NK-92 (cell line): ENCODE measurements around the gene FASTKD3.

ENCODE experiments used
- DNase-seq: peaks from one replicate; lab custom pipeline; 2025; ENCODE audit not compliant: unreplicated experiment; lab: John Stamatoyannopoulos, UW

FASTKD3 gene

DNA sequence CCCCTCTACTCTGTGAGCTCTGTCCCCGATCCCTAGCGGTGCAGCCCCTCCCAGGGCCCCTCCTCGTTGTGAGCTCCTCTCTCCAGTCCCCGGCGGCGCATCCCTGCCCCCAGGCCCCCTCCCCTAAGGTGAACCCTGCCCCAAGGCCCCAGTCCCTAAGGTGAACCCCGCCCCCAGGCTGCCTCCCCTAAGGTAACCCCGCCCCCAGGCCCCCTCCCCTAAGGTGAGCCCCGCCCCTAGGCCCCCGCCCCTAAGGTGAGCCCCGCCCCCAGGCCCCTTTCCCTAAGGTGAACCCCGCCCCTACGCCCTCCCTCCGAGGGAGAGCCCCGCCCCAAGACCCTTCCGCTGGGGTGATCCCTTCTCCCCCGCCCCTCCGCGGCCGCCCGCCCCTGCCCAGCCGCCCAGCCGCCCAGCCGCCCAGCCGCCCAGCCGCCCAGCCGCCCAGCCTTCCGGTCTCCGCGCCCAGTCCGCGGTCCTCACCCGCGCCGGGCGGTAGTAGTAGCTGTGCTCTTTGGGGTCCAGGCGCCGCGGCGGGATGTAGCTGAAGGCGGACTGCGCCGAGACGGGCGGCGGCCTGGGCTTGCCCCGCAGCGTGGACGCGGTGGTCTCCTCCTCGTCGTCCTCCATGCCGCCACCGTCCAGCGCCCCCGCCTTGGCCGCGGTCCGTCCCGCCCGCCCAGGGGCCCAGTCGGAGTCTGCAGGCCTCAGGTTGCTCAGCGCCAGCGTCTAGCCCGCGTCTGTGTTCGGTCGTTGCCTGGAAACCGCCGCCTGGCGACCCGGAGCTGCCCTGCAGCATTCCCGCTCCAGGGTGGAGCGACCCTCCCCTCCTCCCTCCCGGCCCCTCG, 18.2 kb downstream of the FASTKD3 start, which contains the start of gene CFAP90:
CFAP90 (minus strand) TSS at position 739 of the 845 bp plus-strand sequence; CDS start at position 627, 112 bp downstream.
- DNase-seq = no peak

DNA sequence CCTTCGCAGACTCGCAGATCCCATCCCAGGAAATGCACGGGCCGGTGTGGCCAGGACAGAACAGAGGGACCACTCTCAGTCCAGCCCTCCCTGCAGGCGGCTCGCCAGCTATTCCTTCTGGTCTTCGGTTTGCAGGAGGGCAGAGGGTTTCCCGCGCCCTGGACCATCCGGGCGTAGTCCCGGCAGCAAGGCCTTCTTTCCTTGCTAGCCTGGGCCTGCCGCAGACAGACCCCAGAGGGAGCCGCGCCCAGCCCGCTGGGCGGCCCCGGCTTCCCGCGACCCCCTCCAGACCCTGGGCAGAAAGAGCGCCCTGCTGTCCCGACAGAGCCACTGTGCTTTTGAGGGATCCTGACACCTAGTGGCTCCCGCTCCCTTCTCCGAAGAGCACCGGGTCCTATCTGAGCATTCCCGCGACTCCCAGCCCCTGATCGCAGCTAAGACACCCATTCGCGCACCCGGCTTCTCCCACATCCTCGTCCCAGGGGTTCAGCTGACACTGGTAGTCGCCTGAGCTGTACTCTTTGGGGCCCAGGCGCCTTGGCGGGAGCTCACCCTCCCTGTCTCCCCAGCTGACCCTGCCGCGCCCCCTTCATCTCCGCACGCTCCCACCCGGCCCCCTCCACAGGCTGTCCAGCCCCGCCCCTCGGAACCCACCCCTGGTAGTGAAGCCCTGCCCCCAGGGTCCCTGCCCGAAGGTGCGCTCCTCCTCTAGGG, 19.0 kb downstream of the FASTKD3 start:
- no peak for DNase-seq

DNA sequence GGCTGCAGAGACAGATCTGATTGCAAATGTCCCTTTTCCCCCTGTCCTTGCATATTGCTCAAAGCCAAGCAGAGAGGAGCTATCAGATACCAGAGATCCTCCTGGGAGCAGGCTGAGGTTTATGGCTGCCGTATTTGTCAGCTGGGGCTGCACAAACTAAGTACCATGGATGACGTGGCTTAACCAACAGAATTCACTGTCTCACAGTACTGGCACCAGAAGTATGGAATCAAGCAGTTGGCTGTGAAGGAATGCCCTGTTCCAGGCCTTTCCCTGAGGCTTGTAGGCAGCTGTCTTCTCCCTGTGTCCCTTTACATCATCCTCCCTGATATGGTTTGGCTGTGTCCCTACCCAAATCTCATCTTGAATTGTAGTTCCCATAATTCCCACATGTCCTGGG, 20.5 kb downstream of the FASTKD3 start:
- DNase-seq = no peak

DNA sequence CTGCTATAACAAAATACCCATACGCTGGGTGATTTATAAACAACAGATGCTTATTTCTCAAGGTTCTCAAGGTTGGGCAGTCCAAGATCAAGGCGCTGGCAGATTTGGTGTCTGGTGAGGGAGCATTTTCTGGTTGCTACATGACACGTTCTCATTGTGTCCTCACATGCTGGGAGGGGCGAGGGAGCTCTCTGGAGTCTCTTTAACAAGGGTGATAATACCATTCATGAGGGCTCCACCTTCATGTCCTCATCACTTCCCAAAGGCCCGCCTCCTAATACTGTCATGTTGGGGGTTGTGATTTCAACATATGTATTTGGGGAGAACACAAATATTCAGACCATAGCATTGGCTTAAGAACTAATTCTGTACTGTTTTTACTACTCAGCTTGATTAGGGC, 22.5 kb downstream of the FASTKD3 start:
- DNase-seq = no peak

DNA sequence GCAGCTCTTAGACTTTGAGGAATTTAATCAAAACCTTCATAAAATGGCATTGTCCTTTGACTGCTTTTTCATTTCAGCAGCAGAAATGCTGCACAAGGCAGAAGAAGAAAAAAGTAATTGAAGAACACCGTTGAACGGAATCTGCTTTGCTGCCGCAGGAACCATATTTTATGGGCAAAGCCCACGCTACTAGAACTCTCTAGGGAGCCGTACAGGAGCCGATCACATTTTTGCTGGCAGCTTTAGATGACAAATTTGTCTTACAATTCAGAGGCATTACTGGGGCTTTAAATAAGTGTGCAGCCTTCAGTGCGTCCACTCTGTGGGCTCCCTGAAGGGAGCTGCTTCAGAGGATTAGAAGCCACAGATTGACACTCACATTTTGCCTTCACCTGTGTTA, 23.3 kb downstream of the FASTKD3 start:
- DNase-seq = no peak

DNA sequence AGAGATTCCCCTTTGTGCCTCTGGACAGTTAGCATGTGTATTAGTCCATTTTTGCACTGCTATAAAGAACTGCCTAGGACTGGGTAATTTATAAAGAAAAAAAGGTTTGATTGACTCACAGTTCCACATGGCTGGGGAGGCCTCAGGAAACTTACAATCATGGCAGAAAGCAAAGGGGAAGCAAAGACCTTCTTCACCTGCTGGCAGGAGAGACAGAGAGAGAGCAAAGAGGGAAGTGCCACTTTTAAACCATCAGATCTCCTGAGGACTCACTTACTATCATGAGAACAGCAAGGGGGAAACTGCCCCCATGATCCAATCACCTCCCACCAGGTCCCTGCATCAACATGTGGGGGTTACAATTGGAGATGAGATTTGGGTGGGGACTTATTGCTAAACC, 23.9 kb downstream of the FASTKD3 start:
- DNase-seq = no peak

DNA sequence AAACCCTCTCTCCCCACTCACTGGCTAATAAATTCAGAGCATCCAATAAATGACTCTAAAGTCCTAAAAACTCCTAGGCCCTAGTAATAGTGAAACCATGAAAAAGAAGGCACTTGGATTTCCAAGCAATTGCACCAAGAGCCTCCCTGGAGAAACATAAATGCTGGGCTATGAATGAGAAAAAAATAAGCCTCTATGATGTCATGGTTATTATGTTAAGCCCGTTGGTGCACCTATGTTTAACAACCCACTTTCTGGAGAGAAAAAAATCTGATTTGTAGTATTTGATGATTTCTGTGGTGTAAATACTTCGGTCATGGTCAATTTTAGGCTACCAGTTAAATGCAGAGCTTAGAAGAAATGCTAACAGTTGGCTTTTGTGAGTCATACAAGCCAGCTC, 26.3 kb downstream of the FASTKD3 start:
- no peak for DNase-seq

DNA sequence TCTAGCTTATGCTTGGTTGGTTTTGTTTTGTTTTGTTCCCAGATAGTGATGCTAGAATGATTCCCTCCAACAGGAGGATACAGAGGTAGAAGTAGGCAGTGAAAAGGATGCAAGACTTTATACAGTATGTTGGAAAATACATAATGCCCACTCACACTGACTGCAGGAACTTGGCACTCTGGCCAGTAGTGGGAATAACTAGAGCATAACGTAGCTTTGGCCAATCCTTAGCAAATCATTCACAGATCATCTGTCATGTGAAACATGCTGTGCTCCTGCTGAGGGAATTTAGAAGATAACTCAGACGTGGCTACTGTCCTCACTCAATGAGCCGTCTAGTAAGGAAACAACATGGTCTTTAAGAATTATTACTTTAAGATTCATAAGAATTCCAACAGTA, 31.4 kb downstream of the FASTKD3 start:
- DNase-seq = no peak

DNA sequence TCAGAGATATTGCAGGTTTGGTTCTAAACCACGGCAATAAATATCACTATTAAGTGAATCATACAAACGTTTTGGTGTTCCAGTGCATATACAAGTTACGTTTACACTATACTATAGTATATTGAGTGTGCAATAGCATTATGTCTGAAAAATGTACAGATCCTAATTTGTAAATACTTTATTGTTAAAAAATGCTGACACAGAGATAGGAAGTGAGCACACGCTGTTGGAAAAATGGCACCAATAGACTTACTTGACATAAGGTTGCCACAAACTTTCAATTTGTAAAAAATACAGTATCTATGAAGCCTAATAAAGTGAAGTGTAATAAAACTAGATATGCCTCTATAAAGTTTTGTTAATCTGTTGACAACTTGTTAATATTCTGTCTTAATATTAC, 33.8 kb downstream of the FASTKD3 start:
- DNase-seq = no peak

DNA sequence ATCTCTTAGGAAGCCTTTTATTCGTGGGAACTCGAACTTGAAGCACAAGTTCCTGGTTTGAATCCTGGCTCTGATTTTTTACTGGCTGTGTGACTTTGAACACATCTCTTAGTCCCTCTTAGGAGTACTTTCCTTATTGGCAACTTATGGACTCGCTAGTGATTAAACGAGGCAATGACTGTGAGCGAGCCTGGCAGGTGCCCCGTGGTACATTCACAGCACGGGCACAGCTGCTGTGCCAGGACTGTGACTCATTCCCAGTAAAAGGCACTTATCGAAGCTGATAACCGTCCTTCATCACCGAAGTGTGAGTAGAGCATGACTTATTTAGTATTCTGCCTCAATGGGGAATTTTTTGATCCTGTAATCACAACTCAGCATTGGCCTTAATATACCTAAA, 40.6 kb downstream of the FASTKD3 start:
- DNase-seq = no peak

DNA sequence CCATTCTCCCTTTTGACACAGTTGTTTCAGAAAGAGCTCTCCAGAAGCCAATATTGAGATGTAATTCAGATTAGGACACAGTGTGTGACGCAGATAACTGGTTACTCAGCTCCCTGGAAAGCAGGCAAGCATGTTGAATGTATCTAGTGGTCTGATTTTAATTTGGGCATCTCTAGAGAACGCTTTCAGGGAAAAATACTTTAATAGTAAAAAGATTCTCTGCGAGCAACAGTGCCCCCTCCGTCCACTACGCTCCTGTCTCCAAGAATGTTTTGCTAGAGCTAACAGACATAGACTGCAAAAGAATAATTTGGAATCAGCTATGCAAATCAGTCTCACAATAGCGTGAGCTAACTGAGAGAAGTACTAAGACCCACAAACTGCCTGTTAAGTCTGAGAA, 41.2 kb downstream of the FASTKD3 start:
- no peak for DNase-seq

DNA sequence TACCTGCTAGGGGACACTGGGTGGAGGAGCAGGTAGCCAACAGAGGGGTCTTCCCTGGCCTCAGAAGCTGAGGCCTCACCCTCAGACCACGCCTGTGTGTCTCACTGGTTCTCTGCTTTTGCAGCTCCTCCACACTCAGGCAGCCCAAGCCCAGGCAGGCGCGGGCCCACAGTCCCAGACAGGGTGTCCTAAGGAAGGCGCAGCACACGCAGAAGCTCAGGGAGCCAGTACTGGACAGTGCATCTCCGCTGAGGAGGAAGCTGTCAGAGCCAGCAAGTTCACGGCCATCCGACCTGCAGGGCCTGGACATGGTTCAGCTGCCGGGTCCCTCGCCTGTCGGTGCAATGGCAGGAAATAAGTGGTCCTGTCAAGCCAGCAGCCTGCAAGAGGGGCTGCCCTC, 43.2 kb downstream of the FASTKD3 start:
- DNase-seq = no peak

DNA sequence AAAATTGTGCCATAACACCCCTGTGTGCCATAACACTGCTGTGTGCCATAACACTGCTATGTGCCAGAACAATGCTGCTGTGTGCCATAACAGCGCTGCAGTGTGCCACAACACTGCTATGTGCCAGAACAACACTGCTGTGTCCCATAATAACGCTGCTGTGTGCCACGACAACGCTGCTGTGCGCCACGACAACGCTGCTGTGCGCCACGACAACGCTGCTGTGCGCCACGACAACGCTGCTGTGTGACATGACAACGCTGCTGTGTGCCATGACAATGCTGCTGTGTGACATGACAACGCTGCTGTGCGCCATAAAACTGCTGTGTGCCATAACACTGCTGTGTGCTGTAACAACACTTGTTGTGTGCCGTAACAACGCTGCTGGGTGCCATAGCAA, 43.8 kb downstream of the FASTKD3 start:
- DNase-seq = no peak

DNA sequence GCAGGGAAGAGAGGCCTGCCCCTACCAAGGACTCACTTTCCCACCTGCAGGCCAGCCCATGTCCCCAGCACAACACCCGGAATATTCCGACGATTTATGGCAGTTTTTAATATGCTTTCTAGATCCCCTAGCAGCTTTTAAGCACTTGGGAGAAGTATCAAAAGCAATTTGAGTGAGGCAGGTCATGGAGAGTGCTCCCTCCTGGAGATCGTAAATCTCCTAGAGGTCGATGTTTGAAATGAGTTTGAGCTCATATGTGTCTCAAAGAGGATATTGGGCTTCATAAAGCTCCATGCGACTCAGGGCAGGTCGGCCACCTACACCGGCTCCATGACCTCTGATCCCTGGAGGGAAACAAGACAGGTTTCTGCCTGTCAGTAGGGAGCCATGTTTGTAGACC, 45.2 kb downstream of the FASTKD3 start:
- DNase-seq = no peak

DNA sequence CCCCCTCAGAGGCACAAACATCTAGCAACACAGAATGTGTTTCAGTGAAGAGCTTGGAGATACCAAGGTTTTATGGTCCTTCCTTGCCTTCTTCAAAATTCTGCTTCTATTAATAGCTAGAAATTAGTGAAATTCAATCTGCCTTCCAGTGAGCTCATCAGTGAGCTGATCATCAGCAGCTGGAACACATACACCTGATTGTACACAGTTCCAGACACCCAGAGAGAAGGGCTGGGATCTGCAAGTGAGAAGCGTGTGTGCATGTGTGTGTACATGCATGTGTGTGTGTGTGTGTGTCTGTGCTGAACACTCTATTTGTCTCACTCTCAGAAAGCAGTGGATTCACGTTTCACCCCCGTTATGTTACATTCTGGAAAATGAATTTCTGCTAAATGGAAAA, 46.4 kb downstream of the FASTKD3 start:
- DNase-seq = no peak

DNA sequence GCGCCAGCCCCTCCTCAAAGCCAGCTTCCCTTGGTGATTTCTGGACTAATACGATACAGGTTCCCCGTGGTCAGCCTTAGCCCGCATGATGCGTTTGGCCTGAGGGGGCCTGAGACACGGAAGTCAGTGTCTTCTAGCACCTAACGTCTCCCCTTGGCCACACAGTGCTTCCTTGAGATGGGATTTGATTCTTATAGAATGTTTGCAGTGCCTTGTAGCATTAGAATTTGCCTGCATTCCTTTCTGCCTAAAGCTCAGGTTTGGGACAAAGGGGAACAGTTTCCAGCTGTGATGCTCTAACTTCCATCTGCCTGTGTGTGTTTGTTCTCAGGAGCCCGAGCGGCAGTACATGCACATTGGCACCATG, 52.3 kb downstream of the FASTKD3 start:
- no peak for DNase-seq

DNA sequence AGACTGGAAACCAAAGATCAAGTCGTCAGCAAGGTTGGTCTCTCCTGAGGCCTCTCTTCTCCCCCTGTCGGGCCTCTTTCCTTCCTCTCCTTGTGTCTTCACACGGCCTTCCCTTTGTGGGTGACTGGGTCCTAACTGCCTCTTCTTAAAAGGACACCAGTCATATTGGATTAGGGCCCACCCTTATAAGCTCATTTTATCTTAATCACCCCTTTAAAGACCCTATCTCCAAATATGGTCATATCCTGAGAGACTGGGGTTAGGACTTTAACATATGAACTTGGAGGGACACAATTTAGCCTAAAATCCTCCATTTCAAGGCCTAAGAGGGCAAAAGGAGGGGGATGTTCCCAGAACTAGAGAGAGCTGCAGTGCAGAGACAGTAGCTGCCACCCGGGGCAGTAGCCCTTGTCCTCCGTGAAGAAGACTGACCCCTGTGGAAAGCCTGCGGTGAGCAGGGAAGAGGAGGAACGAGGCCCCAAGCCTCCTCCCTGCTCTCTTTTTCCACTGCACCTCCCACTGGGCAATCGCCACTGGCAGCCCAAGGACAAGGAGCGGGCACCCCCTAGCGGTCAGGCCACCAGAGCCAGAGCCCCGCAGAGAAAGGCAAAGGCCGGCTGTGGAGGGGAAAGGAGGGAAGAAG, 52.8 kb downstream of the FASTKD3 start:
- no peak for DNase-seq

DNA sequence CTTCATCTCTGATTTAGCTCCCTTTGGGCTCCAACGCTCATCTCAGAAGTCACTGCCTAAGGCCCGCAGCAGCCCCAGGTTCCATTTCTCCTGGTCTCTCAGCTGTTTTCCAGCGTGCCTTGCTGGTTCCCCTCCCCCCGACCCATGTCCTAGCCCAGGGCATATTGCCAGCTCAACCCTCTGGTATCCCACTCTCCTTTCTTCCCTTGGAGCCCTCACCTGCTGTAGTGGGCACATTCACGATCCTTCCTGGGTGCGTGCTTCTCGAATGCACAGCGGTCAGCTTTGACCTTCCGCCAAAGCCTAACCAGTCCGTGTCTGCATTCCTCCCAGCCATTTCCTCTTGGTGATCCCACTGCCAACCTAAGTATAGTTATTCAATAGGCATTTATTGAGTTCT, 54.0 kb downstream of the FASTKD3 start:
- no peak for DNase-seq

DNA sequence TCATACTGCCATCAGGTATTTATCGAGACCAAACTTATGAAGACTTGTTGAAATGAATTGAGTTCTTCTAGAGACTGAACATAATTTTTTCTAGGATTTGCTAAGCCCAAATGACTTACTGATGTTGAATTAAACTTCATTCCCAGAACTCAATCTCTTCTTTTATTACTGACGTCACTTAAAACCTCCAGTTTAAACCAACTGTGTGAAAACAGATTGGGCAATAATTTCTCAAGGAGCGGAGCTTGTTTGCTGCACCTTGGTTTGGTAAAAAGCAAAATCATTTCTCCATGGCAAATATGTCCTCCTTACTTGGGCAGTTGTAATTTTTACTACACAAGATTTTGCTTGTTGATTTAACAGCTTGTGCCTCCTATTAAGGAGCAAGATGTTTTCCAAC, 55.3 kb downstream of the FASTKD3 start:
- DNase-seq = no peak

DNA sequence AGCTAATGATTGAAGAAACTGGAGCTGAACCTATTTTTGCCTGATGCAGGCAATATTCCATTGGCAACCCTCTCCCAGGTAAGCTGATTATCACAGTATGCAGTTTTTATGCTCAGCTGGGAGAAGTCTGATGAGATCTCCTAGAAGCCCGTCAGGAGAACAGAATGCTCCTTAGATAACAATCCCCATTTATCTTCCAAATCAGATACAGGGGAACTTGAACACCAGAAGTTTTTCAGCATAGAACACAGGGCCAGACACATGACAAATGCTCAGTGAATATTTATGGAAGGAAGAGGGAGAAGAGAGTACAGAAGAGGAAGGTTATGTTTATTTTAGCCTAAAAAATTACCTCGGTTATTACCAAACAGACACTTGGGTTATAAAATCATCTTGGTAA, 55.8 kb downstream of the FASTKD3 start:
- DNase-seq = no peak

DNA sequence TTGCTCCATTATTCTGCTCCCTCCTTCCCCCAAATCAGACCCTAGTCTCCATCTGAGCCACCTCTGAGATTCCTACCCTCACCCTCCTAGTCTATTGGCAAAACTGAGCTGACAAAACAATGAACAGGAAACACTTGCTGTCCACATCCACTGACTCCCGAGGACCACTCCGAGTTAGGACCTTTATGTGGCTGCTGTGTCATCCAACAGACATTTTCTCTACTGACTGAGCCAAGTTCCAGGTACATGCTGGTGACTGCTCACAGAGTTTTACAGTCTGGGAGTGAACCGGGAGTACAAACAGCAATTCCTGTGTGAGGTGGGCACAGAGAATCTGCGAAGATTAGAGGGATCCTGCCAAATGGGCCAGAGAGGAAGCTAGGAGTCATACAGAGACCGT, 57.1 kb downstream of the FASTKD3 start:
- no peak for DNase-seq
